Chondrocyte (in vitro differentiated cells): ENCODE measurements around the gene RAB31. TPM values are rescaled to one million over a fixed set of nuclear protein-coding genes. Genes with fewer than 3 reads are reported as not detected.
A peak's percentile ranks its signal among the peaks of the same experiment; 100 is the strongest.

Source experiments
- DNase-seq: peaks from one replicate; pipeline ENCODE4 v3.0.0; 2021; ENCODE audit warnings: mixed read lengths, low spot score
- H3K27ac Mint-ChIP-seq: one replicate; pipeline ENCODE4 v1.8.0; 2021; ENCODE audit warnings: mild to moderate bottlenecking, moderate library complexity, mixed read lengths; ENCODE audit not compliant: unreplicated experiment
- H3K27me3 Mint-ChIP-seq: 2 replicates; pipeline ENCODE4 v1.8.0; 2021; ENCODE audit warnings: low read depth, mixed read lengths
- H3K36me3 Mint-ChIP-seq: 2 replicates; pipeline ENCODE4 v1.8.0; 2021; ENCODE audit warnings: low read depth, mixed read lengths
- H3K4me1 Mint-ChIP-seq: 2 replicates; pipeline ENCODE4 v1.8.0; 2021; ENCODE audit warnings: low read depth, mild to moderate bottlenecking, mixed read lengths
- H3K4me3 Mint-ChIP-seq: one replicate; pipeline ENCODE4 v1.8.0; 2021; ENCODE audit warnings: mild to moderate bottlenecking, moderate library complexity, mixed read lengths; ENCODE audit not compliant: unreplicated experiment
- H3K9me3 Mint-ChIP-seq: 2 replicates; pipeline ENCODE4 v1.8.0; 2021; ENCODE audit warnings: low read depth, mixed read lengths
- total RNA-seq: library from RNA; stranded (reverse); gene quantifications from 3 replicates; pipeline ENCODE4 v1.2.1, GENCODE V29; 2021
- TF ChIP-seq, protein P1 (sequence below): fragments of 200-600 bp; sonication (generic); IDR thresholded peaks from 2 replicates; pipeline ENCODE4 v1.5.0; 2021; ENCODE audit warnings: antibody characterized with exemption, mild to moderate bottlenecking, moderate library complexity

Gene RAB31
- total RNA-seq, 1 donor from 2014 or later = 87.7 TPM

DNA sequence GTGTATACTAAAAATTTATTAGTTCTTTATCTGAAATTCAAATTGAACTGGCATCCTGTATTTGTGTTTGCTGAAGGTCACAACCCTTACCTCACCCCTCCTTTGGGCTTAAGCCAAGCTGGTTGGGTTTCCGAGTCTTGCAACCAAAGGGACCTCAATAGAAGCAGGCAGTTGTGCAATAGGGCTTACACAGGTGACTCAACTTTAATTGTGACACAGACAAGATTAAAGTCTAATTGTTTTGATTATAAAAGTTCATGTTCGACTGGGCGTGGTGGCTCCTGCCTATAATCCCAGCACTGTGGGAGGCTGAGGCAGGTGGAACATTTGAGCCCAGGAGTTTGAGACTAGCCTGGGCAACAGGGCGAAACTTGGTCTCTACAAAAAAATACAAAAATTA is 71.5 kb downstream of the RAB31 start:
- Mint-ChIP-seq H3K27ac (no peak overlapping the region), H3K4me3 (no peak overlapping the region), H3K36me3 (peaks cover 2% of the 10 kb centered on the region), H3K27me3 (no peaks in the 10 kb centered on the region), H3K9me3 (no peaks in the 10 kb centered on the region), H3K4me1 (peaks cover 15% of the 10 kb centered on the region)
- DNase-seq = no peak
- TF ChIP-seq, protein P1, sequence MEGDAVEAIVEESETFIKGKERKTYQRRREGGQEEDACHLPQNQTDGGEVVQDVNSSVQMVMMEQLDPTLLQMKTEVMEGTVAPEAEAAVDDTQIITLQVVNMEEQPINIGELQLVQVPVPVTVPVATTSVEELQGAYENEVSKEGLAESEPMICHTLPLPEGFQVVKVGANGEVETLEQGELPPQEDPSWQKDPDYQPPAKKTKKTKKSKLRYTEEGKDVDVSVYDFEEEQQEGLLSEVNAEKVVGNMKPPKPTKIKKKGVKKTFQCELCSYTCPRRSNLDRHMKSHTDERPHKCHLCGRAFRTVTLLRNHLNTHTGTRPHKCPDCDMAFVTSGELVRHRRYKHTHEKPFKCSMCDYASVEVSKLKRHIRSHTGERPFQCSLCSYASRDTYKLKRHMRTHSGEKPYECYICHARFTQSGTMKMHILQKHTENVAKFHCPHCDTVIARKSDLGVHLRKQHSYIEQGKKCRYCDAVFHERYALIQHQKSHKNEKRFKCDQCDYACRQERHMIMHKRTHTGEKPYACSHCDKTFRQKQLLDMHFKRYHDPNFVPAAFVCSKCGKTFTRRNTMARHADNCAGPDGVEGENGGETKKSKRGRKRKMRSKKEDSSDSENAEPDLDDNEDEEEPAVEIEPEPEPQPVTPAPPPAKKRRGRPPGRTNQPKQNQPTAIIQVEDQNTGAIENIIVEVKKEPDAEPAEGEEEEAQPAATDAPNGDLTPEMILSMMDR = no peak

DNA sequence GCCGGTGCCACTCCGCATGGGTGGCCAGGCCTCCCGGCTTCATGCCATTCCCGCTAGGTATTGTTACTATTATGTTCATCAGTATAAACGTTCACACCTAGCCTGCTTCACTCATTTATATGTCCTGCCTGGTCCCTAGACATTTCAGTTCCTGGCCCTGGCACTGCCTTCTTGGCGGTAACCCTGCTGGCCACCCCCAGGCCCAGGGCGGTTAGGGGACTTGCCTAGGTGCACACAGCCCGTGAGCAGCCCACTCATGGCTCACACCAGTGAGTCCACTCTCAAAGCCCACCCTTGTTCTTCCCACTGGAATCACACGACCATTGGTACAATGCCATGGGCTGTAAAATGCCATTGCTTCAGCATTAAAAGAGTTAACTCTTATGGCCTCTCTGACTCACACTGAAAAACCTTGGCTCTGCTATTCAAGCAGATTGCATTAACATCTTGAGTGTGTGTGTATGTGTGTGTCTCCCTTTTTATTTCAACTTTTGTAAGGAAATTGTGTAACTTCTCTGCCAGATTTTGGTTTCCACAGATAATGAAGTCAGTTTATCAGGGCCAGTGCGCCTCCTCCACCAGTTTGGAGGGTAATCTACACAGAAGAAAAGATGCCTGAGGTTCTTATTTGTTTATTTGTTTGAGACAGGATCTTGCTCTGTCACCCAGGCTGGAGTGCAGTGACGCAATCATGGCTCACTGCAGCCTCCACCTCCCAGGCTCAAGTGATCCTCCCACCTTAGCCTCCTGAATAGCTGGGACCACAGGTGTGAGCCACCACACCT is 74.2 kb downstream of the RAB31 start:
- peaks cover 20% of the 10 kb centered on the region for H3K4me1 Mint-ChIP-seq
- TF ChIP-seq, protein P1 = no peak
- no peaks in the 10 kb centered on the region for H3K9me3 Mint-ChIP-seq
- no peak for DNase-seq
- no peak overlapping the region for H3K4me3 Mint-ChIP-seq
- H3K27me3 Mint-ChIP-seq = no peaks in the 10 kb centered on the region
- H3K36me3 Mint-ChIP-seq = peaks cover 9% of the 10 kb centered on the region
- H3K27ac Mint-ChIP-seq = peak overlapping the region; percentile 86

DNA sequence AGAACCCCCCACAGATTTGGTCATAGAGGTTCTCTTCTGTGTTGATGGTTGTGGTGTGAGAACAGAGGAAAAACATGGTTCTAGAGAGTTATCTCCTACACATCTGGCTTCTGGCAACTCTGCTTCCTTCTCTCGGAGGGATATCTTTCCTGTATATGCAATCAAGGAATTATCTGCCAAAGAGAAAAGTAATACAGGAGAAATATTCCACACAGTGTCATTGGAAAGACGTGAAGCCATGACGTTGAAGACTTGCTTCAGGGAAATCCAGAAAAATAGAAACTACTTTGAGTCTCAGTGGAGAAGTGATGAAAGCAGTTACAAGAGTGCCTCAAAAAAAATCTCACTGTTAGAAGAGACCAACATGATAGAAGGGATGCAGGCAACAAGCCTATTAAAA is 78.5 kb downstream of the RAB31 start:
- Mint-ChIP-seq H3K9me3 (peaks cover 9% of the 10 kb centered on the region), H3K4me3 (no peak overlapping the region), H3K36me3 (peaks cover 10% of the 10 kb centered on the region), H3K27ac (no peak overlapping the region), H3K4me1 (peaks cover 47% of the 10 kb centered on the region), H3K27me3 (no peaks in the 10 kb centered on the region)
- TF ChIP-seq, protein P1 = no peak
- no peak for DNase-seq

DNA sequence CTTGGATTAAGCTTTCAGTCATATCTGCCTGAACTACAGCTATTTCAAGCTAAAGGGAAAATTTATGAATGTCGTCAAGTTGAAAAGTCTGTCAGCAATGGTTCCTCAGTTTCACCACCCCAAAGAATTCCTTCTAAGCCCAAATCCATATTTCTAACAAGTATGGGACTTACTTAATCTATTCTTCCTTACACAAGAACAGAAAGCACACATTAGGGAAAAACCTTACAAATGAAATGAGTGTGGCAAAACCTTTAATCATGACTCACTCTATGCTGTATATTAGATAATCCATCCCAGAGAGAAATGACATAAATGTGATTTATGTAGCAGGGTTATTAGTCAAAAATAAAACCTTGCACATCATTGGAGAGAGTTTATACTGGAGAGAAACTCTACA is 78.9 kb downstream of the RAB31 start:
- no peak overlapping the region for H3K4me3 Mint-ChIP-seq
- DNase-seq = no peak
- H3K4me1 Mint-ChIP-seq = peaks cover 47% of the 10 kb centered on the region
- peaks cover 9% of the 10 kb centered on the region for H3K9me3 Mint-ChIP-seq
- TF ChIP-seq, protein P1 = no peak
- peaks cover 10% of the 10 kb centered on the region for H3K36me3 Mint-ChIP-seq
- H3K27ac Mint-ChIP-seq = no peak overlapping the region
- no peaks in the 10 kb centered on the region for H3K27me3 Mint-ChIP-seq

DNA sequence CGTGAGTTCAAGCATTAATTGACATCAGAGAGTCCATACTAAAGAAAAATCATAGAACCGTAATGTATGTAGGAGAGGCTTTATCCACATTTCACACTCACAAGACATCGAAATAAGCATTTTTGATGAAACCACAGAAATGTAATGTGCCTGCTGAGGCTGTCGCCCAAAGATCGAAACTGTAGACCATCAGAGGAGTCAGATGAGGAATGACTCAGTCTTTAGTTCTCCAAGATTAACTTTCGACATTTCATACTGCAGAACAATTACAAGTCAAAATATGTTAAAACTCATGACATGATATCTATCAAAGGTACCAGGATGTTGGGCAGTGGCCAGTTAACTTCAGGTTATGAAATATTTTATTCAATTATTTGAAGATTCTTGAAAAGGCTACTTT is 79.6 kb downstream of the RAB31 start:
- Mint-ChIP-seq H3K36me3 (peaks cover 11% of the 10 kb centered on the region), H3K4me3 (no peak overlapping the region), H3K27ac (peak overlapping the region; percentile 37), H3K4me1 (peaks cover 40% of the 10 kb centered on the region), H3K27me3 (no peaks in the 10 kb centered on the region), H3K9me3 (peaks cover 9% of the 10 kb centered on the region)
- TF ChIP-seq, protein P1 = no peak
- no peak for DNase-seq
